K562 (cell line): ENCODE data around the gene ANKRD11.

Source experiments
- RERE ChIP-seq: sonication (generic); formaldehyde crosslinking; IDR thresholded peaks from 2 replicates; pipeline ENCODE4 v1.8.0; 2023; ENCODE audit warnings: missing genetic modification reagents, mild to moderate bottlenecking, borderline replicate concordance
- TCF7L2 ChIP-seq: fragments of 150-350 bp; IDR thresholded peaks from 2 replicates; pipeline ENCODE4 v1.6.1; 2016; ENCODE audit warnings: low read depth, mild to moderate bottlenecking, low read length, moderate library complexity

- TF ChIP-seq RERE: no peak
- TF ChIP-seq TCF7L2: no peak
Observed at GRCh38 chr16:89268987-89269735, 221.2 kb downstream of the ANKRD11 start.
